H9 (cell line): ENCODE data around the gene PACC1. TPM values are rescaled to one million over a fixed set of nuclear protein-coding genes. Genes with fewer than 3 reads are reported as not detected.

Source experiments
- DNase-seq: peaks from one replicate; pipeline ENCODE4 v3.0.0-alpha.2; 2017
- H2AFZ ChIP-seq: one replicate; pipeline ENCODE4 v1.6.1; 2013; ENCODE audit warnings: mild to moderate bottlenecking, low read length, control low read depth, moderate library complexity
- H2AK5ac ChIP-seq: 2 replicates; pipeline ENCODE4 v1.6.1; 2013; ENCODE audit warnings: low read length, control low read depth, mixed read lengths; ENCODE audit not compliant: insufficient read length
- H2BK120ac ChIP-seq: one replicate; pipeline ENCODE4 v1.6.1; 2013; ENCODE audit warnings: low read depth, mild to moderate bottlenecking, low read length, control low read depth, inconsistent platforms; ENCODE audit not compliant: poor library complexity, severe bottlenecking
- H2BK12ac ChIP-seq: 2 replicates; pipeline ENCODE4 v1.6.1; 2013; ENCODE audit warnings: low read length, control low read depth, mixed read lengths, low read depth; ENCODE audit not compliant: insufficient read length
- H2BK15ac ChIP-seq: 2 replicates; pipeline ENCODE4 v1.6.1; 2013; ENCODE audit warnings: low read depth, low read length, control low read depth
- H2BK20ac ChIP-seq: one replicate; pipeline ENCODE4 v1.6.1; 2013; ENCODE audit warnings: low read depth, mild to moderate bottlenecking, low read length, control low read depth, inconsistent platforms; ENCODE audit not compliant: poor library complexity, severe bottlenecking
- H2BK5ac ChIP-seq: 2 replicates; pipeline ENCODE4 v1.6.1; 2013; ENCODE audit warnings: low read length, control low read depth, mixed read lengths; ENCODE audit not compliant: insufficient read length
- H3K14ac ChIP-seq: 2 replicates; pipeline ENCODE4 v1.6.1; 2013; ENCODE audit warnings: low read length, control low read depth; ENCODE audit not compliant: insufficient read depth
- H3K18ac ChIP-seq: 2 replicates; pipeline ENCODE4 v1.6.1; 2013; ENCODE audit warnings: low read depth, mild to moderate bottlenecking, mixed read lengths, low read length, control low read depth; ENCODE audit not compliant: insufficient read length
- H3K23ac ChIP-seq: 2 replicates; pipeline ENCODE4 v1.6.1; 2013; ENCODE audit warnings: low read length, control low read depth, mixed read lengths, low read depth; ENCODE audit not compliant: insufficient read length
- H3K23me2 ChIP-seq: 2 replicates; pipeline ENCODE4 v1.6.1; 2013; ENCODE audit warnings: low read depth, mild to moderate bottlenecking, mixed read lengths, low read length, control low read depth; ENCODE audit not compliant: insufficient read length, poor library complexity, severe bottlenecking
- H3K27ac ChIP-seq: 2 replicates; pipeline ENCODE4 v1.5.1; 2013; ENCODE audit warnings: low read length, control low read depth, mixed read lengths, low read depth; ENCODE audit not compliant: insufficient read length
- H3K27me3 ChIP-seq: 2 replicates; pipeline ENCODE4 v1.6.1; 2013; ENCODE audit warnings: low read length, control low read depth, inconsistent platforms; ENCODE audit not compliant: insufficient read depth
- H3K4ac ChIP-seq: 2 replicates; pipeline ENCODE4 v1.6.1; 2013; ENCODE audit warnings: low read depth, mild to moderate bottlenecking, control low read depth, inconsistent platforms, low read length, moderate library complexity
- H3K4me1 ChIP-seq: 2 replicates; pipeline ENCODE4 v1.6.1; 2013; ENCODE audit warnings: low read length, control low read depth, inconsistent platforms; ENCODE audit not compliant: insufficient read depth
- H3K4me2 ChIP-seq: 2 replicates; pipeline ENCODE4 v1.6.1; 2013; ENCODE audit warnings: low read length, control low read depth, mixed read lengths; ENCODE audit not compliant: insufficient read length, insufficient read depth
- H3K56ac ChIP-seq: 2 replicates; pipeline ENCODE4 v1.6.1; 2013; ENCODE audit warnings: low read depth, mild to moderate bottlenecking, mixed read lengths, low read length, control low read depth; ENCODE audit not compliant: insufficient read length
- H3K79me1 ChIP-seq: 2 replicates; pipeline ENCODE4 v1.6.1; 2013; ENCODE audit warnings: low read depth, mild to moderate bottlenecking, moderate library complexity, low read length, control low read depth, inconsistent platforms; ENCODE audit not compliant: insufficient read depth, poor library complexity, severe bottlenecking
- H3K79me2 ChIP-seq: 2 replicates; pipeline ENCODE4 v1.6.1; 2013; ENCODE audit warnings: low read length, control low read depth, inconsistent platforms; ENCODE audit not compliant: insufficient read depth
- H3K9ac ChIP-seq: 2 replicates; pipeline ENCODE4 v1.6.1; 2013; ENCODE audit warnings: low read length, control low read depth, mixed read lengths; ENCODE audit not compliant: insufficient read length; ENCODE audit errors: extremely low read depth
- H3K9me3 ChIP-seq: one replicate; pipeline ENCODE4 v1.6.1; 2013; ENCODE audit warnings: low read depth, low read length, inconsistent platforms; ENCODE audit not compliant: control insufficient read depth
- H3T11ph ChIP-seq: one replicate; pipeline ENCODE4 v1.6.1; 2013; ENCODE audit warnings: mild to moderate bottlenecking, low read length, control low read depth, inconsistent platforms
- H4K20me1 ChIP-seq: one replicate; pipeline ENCODE4 v1.6.1; 2013; ENCODE audit not compliant: control insufficient read depth, insufficient read length, insufficient read depth
- H4K5ac ChIP-seq: 2 replicates; pipeline ENCODE4 v1.6.1; 2013; ENCODE audit warnings: low read depth, mild to moderate bottlenecking, mixed read lengths, low read length, control low read depth; ENCODE audit not compliant: insufficient read length
- H4K8ac ChIP-seq: replicated peaks from 2 replicates; pipeline ENCODE4 v1.6.1; 2013; ENCODE audit warnings: low read length, control low read depth, mixed read lengths, low read depth; ENCODE audit not compliant: insufficient read length
- H4K91ac ChIP-seq: 2 replicates; pipeline ENCODE4 v1.6.1; 2013; ENCODE audit warnings: low read depth, mild to moderate bottlenecking, moderate library complexity, mixed read lengths, low read length, control low read depth; ENCODE audit not compliant: insufficient read length
- H3K27ac Mint-ChIP-seq, 3 experiments: 2 replicates in 2 of 3; 3 replicates in 1 of 3; pipeline ENCODE4 v1.8.0; 2020 to 2021; ENCODE audit warnings: mixed read lengths in 3 of 3, mild to moderate bottlenecking in 1 of 3, moderate library complexity in 1 of 3
- H3K27me3 Mint-ChIP-seq: 2 replicates; pipeline ENCODE4 v1.8.0; 2021; ENCODE audit warnings: low read depth, mild to moderate bottlenecking, moderate library complexity, mixed read lengths
- H3K36me3 Mint-ChIP-seq, 3 experiments: 2 replicates in 2 of 3; 3 replicates in 1 of 3; pipeline ENCODE4 v1.8.0; 2020 to 2021; ENCODE audit warnings: low read depth in 3 of 3, mixed read lengths in 3 of 3; ENCODE audit not compliant: insufficient read depth in 1 of 3
- H3K4me1 Mint-ChIP-seq, 2 experiments: 2 replicates each; pipeline ENCODE4 v1.8.0; 2020; ENCODE audit warnings: mixed read lengths in 2 of 2
- H3K4me3 Mint-ChIP-seq, 2 experiments: 2 replicates in 1 of 2; 3 replicates in 1 of 2; pipeline ENCODE4 v1.8.0; 2020 to 2021; ENCODE audit warnings: mild to moderate bottlenecking in 2 of 2, mixed read lengths in 2 of 2, moderate library complexity in 1 of 2
- H3K9me3 Mint-ChIP-seq, 2 experiments: 2 replicates in 1 of 2; 3 replicates in 1 of 2; pipeline ENCODE4 v1.8.0; 2020; ENCODE audit warnings: mild to moderate bottlenecking in 2 of 2, mixed read lengths in 2 of 2, moderate library complexity in 1 of 2
- CTCF ChIP-seq: fragments of 200-600 bp; sonication (generic); conservative IDR thresholded peaks from 3 replicates; pipeline ENCODE4 v1.8.0; 2021; ENCODE audit warnings: antibody characterized with exemption, mild to moderate bottlenecking
- WGBS: extraction: QIAGEN DNeasy Blood & Tissue Kit; methylation state at CpG from one replicate; pipeline ENCODE4 v1.1.7; 2013; ENCODE audit warnings: missing lambda C conversion rate, low lambda C conversion rate, mixed read lengths; ENCODE audit not compliant: insufficient read length; ENCODE audit errors: extremely low coverage; 5-methylcytosine and 5-hydroxymethylcytosine counted together
- total RNA-seq: library from RNA; stranded (reverse); gene quantifications from 2 replicates; pipeline ENCODE4 v1.2.1, GENCODE V29; 2021

PACC1 gene
- total RNA-seq, 1 experiment from 2014 or later: 10.9 TPM

- Histone ChIP-seq H2BK120ac (no peak overlapping the region), H3K56ac (no peak overlapping the region), H3K4me2 (no peak overlapping the region), H4K5ac (no peak overlapping the region), H3K79me2 (peaks cover 1% of the 10 kb centered on the region; the same call in 1 of the 2 replicates), H3K79me1 (no peaks in the 10 kb centered on the region), H3K27ac (no peak overlapping the region), H2BK12ac (no peak overlapping the region), H3K23ac (no peak overlapping the region), H3K23me2 (no peaks in the 10 kb centered on the region), H2AFZ (no peak overlapping the region), H4K8ac (no peak overlapping the region), H3K18ac (no peak overlapping the region), H3T11ph (no peak overlapping the region), H2BK15ac (no peak overlapping the region), H4K20me1 (no peaks in the 10 kb centered on the region), H3K4ac (no peak overlapping the region), H3K9ac (no peak overlapping the region), H4K91ac (no peak overlapping the region), H2BK5ac (no peak overlapping the region), H3K4me1 (peaks cover 4% of the 10 kb centered on the region; the same call in 1 of the 2 replicates), H3K14ac (no peak overlapping the region), H2AK5ac (no peak overlapping the region), H3K27me3 (no peaks in the 10 kb centered on the region), H2BK20ac (no peak overlapping the region), H3K9me3 (no peaks in the 10 kb centered on the region)
- Mint-ChIP-seq H3K36me3 (peaks cover 4 to 7% (median 5%) of the 10 kb centered on the region in 3 experiments), H3K9me3 (peaks cover 3 to 4% of the 10 kb centered on the region in 2 experiments; a peak in 3 of 5 replicates), H3K27ac (no peak overlapping the region), H3K4me3 (no peak overlapping the region), H3K4me1 (peaks cover 25 to 27% of the 10 kb centered on the region in 2 experiments), H3K27me3 (no peaks in the 10 kb centered on the region)
- no peak for TF ChIP-seq CTCF
- DNase-seq: no peak
- WGBS: no CpG with 5 or more reads among the region's 2 CpGs
Observed at GRCh38 chr1:212315184-212315583, 99.5 kb downstream of the PACC1 start.

Other genes with a start within 250 kb of the PACC1 start
- 22.0 and 22.2 TPM in 2 replicates for gene PPP2R5A, start 129.5 kb downstream of the PACC1 start, total RNA-seq
- gene NENF, start 18.0 kb upstream of the PACC1 start, total RNA-seq: 28.3 and 28.4 TPM in 2 replicates
- gene ATF3, start 193.9 kb upstream of the PACC1 start, total RNA-seq: 11.3 and 14.7 TPM in 2 replicates